ENCODE results near the gene ANTXR2. TPM values are rescaled to one million over a fixed set of nuclear protein-coding genes. Genes with fewer than 3 reads are reported as not detected.
A peak's percentile ranks its signal among the peaks of the same experiment; 100 is the strongest.

The ANTXR2 gene
- total RNA-seq, 2 experiments from 2014 or later: 52.0 to 55.0 TPM

GRCh38 chr4:80049813-80050534, 23.1 kb downstream of the ANTXR2 start:
- Mint-ChIP-seq H3K4me3 (no peak overlapping the region), H3K27me3 (no peaks in the 10 kb centered on the region), H3K36me3 (peaks cover 59% of the 10 kb centered on the region), H3K4me1 (peaks cover 14% of the 10 kb centered on the region), H3K27ac (no peak overlapping the region), H3K9me3 (ENCODE audit: low read depth) (no peaks in the 10 kb centered on the region)
- CTCF ChIA-PET: interaction anchor here (0.9 kb wide), 1 partner anchor 152 kb away, joined by 3 read pairs; no protein-coding TSS in a partner anchor
- DNase-seq (no peak), ATAC-seq (no peak)

- peaks cover 57% of the 10 kb centered on the region for H3K36me3 Mint-ChIP-seq
These were observed 23.6 kb downstream of the ANTXR2 start for GRCh38 chr4:80049402-80049801.

GRCh38 chr4:80045786-80046185, 27.2 kb downstream of the ANTXR2 start:
- H3K4me3 Mint-ChIP-seq: no peak overlapping the region
- no peaks in the 10 kb centered on the region for H3K27me3 Mint-ChIP-seq
- CTCF ChIA-PET: interaction anchor here (0.7 kb wide), 1 partner anchor 66 kb away, joined by 3 read pairs; no protein-coding TSS in a partner anchor
- no peaks in the 10 kb centered on the region for H3K9me3 Mint-ChIP-seq (ENCODE audit: low read depth)
- H3K4me1 Mint-ChIP-seq: peaks cover 5% of the 10 kb centered on the region
- DNase-seq: no peak
- ATAC-seq: no peak
- H3K36me3 Mint-ChIP-seq: peaks cover 56% of the 10 kb centered on the region
- H3K27ac Mint-ChIP-seq: no peak overlapping the region

More at GRCh38 chr4:80049402-80049801, 23.6 kb downstream of the ANTXR2 start:
- H3K27ac Mint-ChIP-seq: no peak overlapping the region
- CTCF ChIA-PET: interaction anchor here (0.9 kb wide), 1 partner anchor 153 kb away, joined by 3 read pairs; no protein-coding TSS in a partner anchor
- no peak for ATAC-seq
- DNase-seq: no peak
- H3K9me3 Mint-ChIP-seq (ENCODE audit: low read depth): no peaks in the 10 kb centered on the region
- no peak overlapping the region for H3K4me3 Mint-ChIP-seq
- H3K4me1 Mint-ChIP-seq: peaks cover 12% of the 10 kb centered on the region
- H3K27me3 Mint-ChIP-seq: no peaks in the 10 kb centered on the region

DNA sequence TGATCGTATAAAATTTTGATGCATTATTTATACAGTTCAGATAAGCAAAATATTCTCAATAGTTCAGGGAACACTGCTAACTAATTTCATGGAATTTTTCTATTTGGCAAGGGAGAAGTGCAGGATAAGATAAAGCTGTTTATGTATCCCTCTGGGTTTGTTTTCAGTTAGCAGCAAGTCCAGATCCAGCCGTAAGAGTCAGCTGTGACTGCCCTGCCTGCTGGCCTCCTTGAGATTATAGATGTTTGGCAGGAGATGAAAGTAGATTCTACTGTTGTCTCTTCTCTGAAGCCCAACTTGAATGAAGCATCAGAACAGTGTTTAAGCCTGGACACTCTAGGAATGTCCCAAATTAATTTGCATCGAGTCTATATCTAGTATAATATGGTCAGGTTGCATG, 29.5 kb downstream of the ANTXR2 start:
- no peaks in the 10 kb centered on the region for H3K27me3 Mint-ChIP-seq
- ATAC-seq: no peak
- DNase-seq: no peak
- H3K4me1 Mint-ChIP-seq: no peaks in the 10 kb centered on the region
- H3K4me3 Mint-ChIP-seq: no peak overlapping the region
- peaks cover 51% of the 10 kb centered on the region for H3K36me3 Mint-ChIP-seq
- CTCF ChIA-PET: no interaction called here
- no peak overlapping the region for H3K27ac Mint-ChIP-seq
- peaks cover 2% of the 10 kb centered on the region for H3K9me3 Mint-ChIP-seq (ENCODE audit: low read depth)

DNA sequence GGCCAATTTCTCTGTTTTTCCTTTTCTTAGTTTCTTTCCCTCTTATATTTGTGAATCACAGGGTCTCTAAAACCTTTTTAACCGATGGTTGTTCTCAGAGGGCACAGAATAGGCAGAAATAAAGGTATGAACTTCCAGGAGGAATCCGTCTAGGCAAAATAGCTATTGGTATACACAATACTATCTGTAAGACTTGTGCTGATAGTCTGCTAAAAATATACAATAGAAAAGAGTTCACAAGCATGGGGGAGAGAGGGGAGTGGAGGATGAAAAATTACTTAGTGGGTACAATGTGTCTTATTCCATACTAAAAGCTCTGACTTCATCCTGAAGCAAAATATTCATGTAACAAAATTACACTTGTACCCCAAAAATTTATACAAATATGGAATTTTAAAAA, 30.2 kb downstream of the ANTXR2 start:
- Mint-ChIP-seq H3K36me3 (peaks cover 54% of the 10 kb centered on the region), H3K9me3 (ENCODE audit: low read depth) (peaks cover 2% of the 10 kb centered on the region), H3K4me3 (no peak overlapping the region), H3K27me3 (no peaks in the 10 kb centered on the region), H3K27ac (no peak overlapping the region), H3K4me1 (no peaks in the 10 kb centered on the region)
- no peak for DNase-seq
- ATAC-seq: no peak
- CTCF ChIA-PET: interaction anchor here (1.1 kb wide), 1 partner anchor 9 kb away, joined by 3 read pairs; no protein-coding TSS in a partner anchor

DNA sequence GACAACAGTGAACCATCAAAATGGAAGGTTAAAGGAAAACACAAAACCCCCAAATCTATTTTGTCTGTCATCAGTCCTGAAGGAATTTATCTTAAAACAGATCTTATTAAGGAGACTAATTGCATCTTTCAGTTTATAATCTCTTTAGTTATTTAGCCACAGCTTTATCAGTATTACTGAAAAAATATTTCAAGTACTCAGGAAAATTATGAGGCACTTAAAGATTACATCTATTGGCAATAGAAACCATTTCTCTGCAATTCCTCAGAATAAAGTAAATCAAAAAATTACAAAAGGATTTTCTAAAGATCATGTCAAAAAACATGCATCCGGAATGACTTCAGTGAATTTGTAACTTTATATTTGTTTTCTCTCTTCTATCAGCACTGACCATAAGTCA, 35.2 kb downstream of the ANTXR2 start:
- Mint-ChIP-seq H3K27ac (peak overlapping the region; percentile 84), H3K9me3 (ENCODE audit: low read depth) (peaks cover 2% of the 10 kb centered on the region), H3K4me1 (peaks cover 28% of the 10 kb centered on the region)

GRCh38 chr4:80036949-80037685, 35.9 kb downstream of the ANTXR2 start:
- Mint-ChIP-seq H3K27ac (peak overlapping the region; percentile 84), H3K36me3 (peaks cover 55% of the 10 kb centered on the region), H3K9me3 (ENCODE audit: low read depth) (peaks cover 2% of the 10 kb centered on the region), H3K4me1 (peaks cover 28% of the 10 kb centered on the region), H3K27me3 (no peaks in the 10 kb centered on the region), H3K4me3 (peak overlapping the region; percentile 34)
- CTCF ChIA-PET: interaction anchor here (1.1 to 1.6 kb wide), 4 partner anchors 19 to 165 kb away, joined by 3 to 5 read pairs (median 4); no protein-coding TSS in a partner anchor
- DNase-seq (no peak), ATAC-seq (no peak)

More for the DNA sequence above, 35.2 kb downstream of the ANTXR2 start:
- ATAC-seq (no peak), DNase-seq (no peak)
- H3K27me3 Mint-ChIP-seq: no peaks in the 10 kb centered on the region
- CTCF ChIA-PET: interaction anchor here (1.1 kb wide), 1 partner anchor 146 kb away, joined by 3 read pairs; no protein-coding TSS in a partner anchor
- H3K36me3 Mint-ChIP-seq: peaks cover 57% of the 10 kb centered on the region
- H3K4me3 Mint-ChIP-seq: no peak overlapping the region

DNA sequence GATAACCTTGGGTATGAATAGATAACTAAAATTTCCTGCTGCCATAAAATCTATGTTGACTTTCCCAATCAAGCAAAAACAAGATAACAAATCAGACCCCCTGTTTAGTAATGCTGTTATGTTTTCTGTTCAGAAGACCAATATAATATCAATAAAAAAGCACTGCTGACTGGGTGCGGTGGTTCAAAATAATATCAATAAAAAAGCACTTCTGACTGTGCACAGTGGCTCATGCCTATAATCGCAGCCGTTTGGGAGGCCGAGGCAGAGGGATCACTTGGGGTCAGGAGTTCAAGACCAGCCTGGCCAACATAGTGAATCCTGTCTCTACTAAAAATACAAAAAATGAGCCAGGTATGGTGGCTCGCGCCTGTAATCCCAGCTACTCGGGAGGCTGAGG, 36.7 kb downstream of the ANTXR2 start:
- Mint-ChIP-seq H3K27me3 (no peaks in the 10 kb centered on the region), H3K36me3 (peaks cover 53% of the 10 kb centered on the region), H3K4me1 (peaks cover 28% of the 10 kb centered on the region), H3K4me3 (no peak overlapping the region), H3K27ac (peak overlapping the region; percentile 42), H3K9me3 (ENCODE audit: low read depth) (peaks cover 2% of the 10 kb centered on the region)
- no peak for ATAC-seq
- CTCF ChIA-PET: interaction anchor here (1.1 to 1.6 kb wide), 4 partner anchors 14 to 166 kb away, joined by 3 to 5 read pairs (median 4); no protein-coding TSS in a partner anchor
- no peak for DNase-seq

DNA sequence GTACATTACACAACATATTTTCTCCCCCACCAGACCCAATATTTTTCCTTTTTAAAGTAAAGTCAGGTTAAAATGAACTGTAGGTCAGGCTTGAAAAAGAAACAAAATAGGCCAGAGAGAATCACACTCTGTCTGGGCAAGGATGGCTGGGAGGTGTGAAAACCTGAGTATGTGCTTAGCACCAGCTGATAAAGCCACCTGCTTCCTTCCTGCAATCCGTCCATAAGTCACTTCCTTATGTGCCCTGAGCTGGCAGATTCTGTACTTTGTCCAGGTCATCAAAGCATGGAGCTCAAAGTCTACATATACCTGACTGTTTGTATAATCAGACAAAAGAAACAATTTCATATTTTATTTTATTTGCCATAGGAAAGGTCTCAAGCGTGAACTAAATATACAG, 37.7 kb downstream of the ANTXR2 start:
- H3K27me3 Mint-ChIP-seq: no peaks in the 10 kb centered on the region
- ATAC-seq (peak; percentile 90), DNase-seq (peak; percentile 59)
- H3K27ac Mint-ChIP-seq: peak overlapping the region; percentile 47
- H3K4me1 Mint-ChIP-seq: peaks cover 28% of the 10 kb centered on the region
- CTCF ChIA-PET: interaction anchor here (0.9 to 1.6 kb wide), 5 partner anchors 13 to 167 kb away, joined by 3 to 5 read pairs (median 4); partner anchors contain the start of gene ANTXR2
- peaks cover 2% of the 10 kb centered on the region for H3K9me3 Mint-ChIP-seq (ENCODE audit: low read depth)
- peaks cover 50% of the 10 kb centered on the region for H3K36me3 Mint-ChIP-seq
- H3K4me3 Mint-ChIP-seq: no peak overlapping the region

DNA sequence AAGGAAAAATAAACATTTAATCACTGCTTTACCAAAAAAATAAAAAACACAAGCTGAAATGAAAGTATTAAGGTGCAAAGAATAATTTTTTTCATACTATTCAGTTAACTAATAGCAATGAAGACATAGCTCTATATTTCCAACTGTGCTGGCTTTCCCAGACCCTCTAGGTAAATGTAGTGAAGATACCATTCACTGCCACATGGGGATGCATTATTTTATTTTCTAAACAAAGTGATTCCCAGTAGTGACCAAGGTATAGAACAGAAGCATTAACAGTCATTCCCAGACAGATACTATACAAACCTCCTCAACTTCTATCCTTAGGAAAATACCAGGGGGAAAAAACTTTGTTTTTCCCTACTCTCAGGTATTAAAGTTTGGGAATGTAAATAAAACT, 39.4 kb downstream of the ANTXR2 start:
- Mint-ChIP-seq H3K27me3 (no peaks in the 10 kb centered on the region), H3K27ac (no peak overlapping the region), H3K36me3 (peaks cover 37% of the 10 kb centered on the region), H3K4me1 (peaks cover 28% of the 10 kb centered on the region), H3K4me3 (no peak overlapping the region), H3K9me3 (ENCODE audit: low read depth) (no peaks in the 10 kb centered on the region)
- no peak for DNase-seq
- ATAC-seq: no peak
- CTCF ChIA-PET: interaction anchor here (0.9 to 1.1 kb wide), 2 partner anchors 9 to 26 kb away, joined by 3 read pairs; no protein-coding TSS in a partner anchor

DNA sequence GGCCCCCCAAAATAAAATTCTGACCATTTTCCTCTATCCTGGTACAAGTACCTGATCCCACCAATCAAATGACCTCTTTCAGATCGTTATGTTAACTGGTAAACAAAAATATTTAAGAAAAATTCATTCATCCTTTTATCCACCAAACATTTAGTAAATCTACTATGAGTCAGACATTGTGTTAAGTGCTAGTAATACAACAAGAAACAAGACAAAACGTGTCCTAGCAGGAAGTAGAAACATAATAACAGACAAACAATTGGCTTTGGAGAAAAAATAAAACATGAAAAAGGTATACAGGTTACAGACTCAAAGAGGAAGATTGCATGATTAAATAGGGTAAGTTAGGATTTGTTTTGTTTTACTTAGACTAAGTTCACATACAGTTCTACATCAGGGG, 43.7 kb downstream of the ANTXR2 start:
- ATAC-seq (no peak), DNase-seq (no peak)
- no peak overlapping the region for H3K4me3 Mint-ChIP-seq
- CTCF ChIA-PET: no interaction called here
- peaks cover 4% of the 10 kb centered on the region for H3K4me1 Mint-ChIP-seq
- no peaks in the 10 kb centered on the region for H3K9me3 Mint-ChIP-seq (ENCODE audit: low read depth)
- peaks cover 34% of the 10 kb centered on the region for H3K36me3 Mint-ChIP-seq
- H3K27me3 Mint-ChIP-seq: no peaks in the 10 kb centered on the region
- H3K27ac Mint-ChIP-seq: no peak overlapping the region

DNA sequence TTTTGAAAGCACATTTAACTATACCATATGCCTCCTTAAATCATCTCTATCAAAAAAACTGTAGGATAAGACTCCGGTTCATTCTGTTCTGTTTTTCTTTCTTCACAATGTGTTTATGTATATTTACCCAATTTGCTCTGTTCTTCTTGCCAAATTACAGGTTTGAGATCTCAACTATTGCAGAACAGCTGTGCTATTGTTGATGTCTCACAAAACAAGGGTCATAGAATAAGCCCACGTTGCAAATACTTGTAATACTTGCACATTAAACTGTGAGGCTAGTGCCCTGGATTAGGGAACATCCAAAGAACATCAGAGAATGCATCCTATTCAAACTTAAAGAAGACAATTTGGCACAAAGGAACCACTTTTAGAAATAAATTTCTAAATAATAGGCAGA, 45.4 kb downstream of the ANTXR2 start:
- no peak for DNase-seq
- H3K4me1 Mint-ChIP-seq: peaks cover 9% of the 10 kb centered on the region
- CTCF ChIA-PET: interaction anchor here (1.1 kb wide), 1 partner anchor 11 kb away, joined by 3 read pairs; no protein-coding TSS in a partner anchor
- no peaks in the 10 kb centered on the region for H3K9me3 Mint-ChIP-seq (ENCODE audit: low read depth)
- H3K36me3 Mint-ChIP-seq: peaks cover 34% of the 10 kb centered on the region
- no peaks in the 10 kb centered on the region for H3K27me3 Mint-ChIP-seq
- no peak overlapping the region for H3K4me3 Mint-ChIP-seq
- no peak overlapping the region for H3K27ac Mint-ChIP-seq
- no peak for ATAC-seq

GRCh38 chr4:80026100-80026499, 46.9 kb downstream of the ANTXR2 start:
- Mint-ChIP-seq H3K36me3 (peaks cover 42% of the 10 kb centered on the region), H3K4me1 (peaks cover 13% of the 10 kb centered on the region), H3K4me3 (no peak overlapping the region), H3K9me3 (ENCODE audit: low read depth) (peaks cover 2% of the 10 kb centered on the region), H3K27ac (no peak overlapping the region), H3K27me3 (no peaks in the 10 kb centered on the region)
- DNase-seq (no peak), ATAC-seq (no peak)
- CTCF ChIA-PET: interaction anchor here (1.3 kb wide), 1 partner anchor 9 kb away, joined by 4 read pairs; no protein-coding TSS in a partner anchor

Data from activated CD8-positive, alpha-beta memory T cell treated with anti-CD3 and anti-CD28 coated beads, Interleukin-2, amount 10 ng/mL, durations not matched to agents 7 days and 5 days (primary cell).